HUES48 (cell line): ENCODE measurements around the gene SLC44A3.

Source experiments
- H3K27ac ChIP-seq: one replicate; pipeline ENCODE4 v1.7.0; 2013; ENCODE audit warnings: low read depth, low read length, inconsistent platforms
- H3K27me3 ChIP-seq: 2 replicates; pipeline ENCODE4 v1.6.1; 2013; ENCODE audit warnings: mild to moderate bottlenecking, low read length; ENCODE audit not compliant: control insufficient read depth, insufficient read depth
- H3K36me3 ChIP-seq: 2 replicates; pipeline ENCODE4 v1.6.1; 2013; ENCODE audit warnings: low read length; ENCODE audit not compliant: control insufficient read depth, insufficient read depth
- H3K4me1 ChIP-seq: 2 replicates; pipeline ENCODE4 v1.6.1; 2013; ENCODE audit warnings: mild to moderate bottlenecking, low read length; ENCODE audit not compliant: control insufficient read depth, insufficient read depth
- H3K4me3 ChIP-seq: 2 replicates; pipeline ENCODE4 v1.5.1; 2013; ENCODE audit warnings: mild to moderate bottlenecking, low read depth, low read length
- H3K9ac ChIP-seq: 2 replicates; pipeline ENCODE4 v1.6.1; 2013; ENCODE audit warnings: mild to moderate bottlenecking, low read depth, low read length, moderate library complexity
- H3K9me3 ChIP-seq: 2 replicates; pipeline ENCODE4 v1.6.1; 2013; ENCODE audit warnings: low read length; ENCODE audit not compliant: control insufficient read depth, insufficient read depth

Gene SLC44A3

DNA sequence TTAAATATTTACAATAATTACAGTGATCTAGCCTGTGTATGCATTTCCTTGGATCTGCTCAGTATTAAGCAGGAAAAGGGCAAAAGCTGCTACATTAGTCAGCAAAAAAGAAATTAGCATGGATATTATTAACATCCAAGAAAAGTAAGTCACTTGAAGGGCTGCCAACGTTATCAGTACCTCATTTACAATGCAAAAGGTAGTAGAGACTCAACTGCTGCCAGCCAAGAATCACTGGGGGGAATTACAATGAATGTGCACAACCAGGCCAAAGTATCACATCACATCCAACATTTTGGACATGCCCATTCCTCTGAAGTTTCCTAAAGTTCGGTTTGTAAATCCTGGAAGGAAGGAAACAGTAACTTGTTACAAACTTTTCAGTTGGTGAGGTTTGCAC, 104.8 kb downstream of the SLC44A3 start:
- H3K27me3 ChIP-seq = no peaks in the 10 kb centered on the region
- peak overlapping the region; percentile 99 for H3K27ac ChIP-seq
- peaks cover 20% of the 10 kb centered on the region for H3K36me3 ChIP-seq
- no peaks in the 10 kb centered on the region for H3K9me3 ChIP-seq
- peak overlapping the region; percentile 74 for H3K4me3 ChIP-seq
- peak overlapping the region; percentile 91 for H3K9ac ChIP-seq
- H3K4me1 ChIP-seq = peaks cover 57% of the 10 kb centered on the region

DNA sequence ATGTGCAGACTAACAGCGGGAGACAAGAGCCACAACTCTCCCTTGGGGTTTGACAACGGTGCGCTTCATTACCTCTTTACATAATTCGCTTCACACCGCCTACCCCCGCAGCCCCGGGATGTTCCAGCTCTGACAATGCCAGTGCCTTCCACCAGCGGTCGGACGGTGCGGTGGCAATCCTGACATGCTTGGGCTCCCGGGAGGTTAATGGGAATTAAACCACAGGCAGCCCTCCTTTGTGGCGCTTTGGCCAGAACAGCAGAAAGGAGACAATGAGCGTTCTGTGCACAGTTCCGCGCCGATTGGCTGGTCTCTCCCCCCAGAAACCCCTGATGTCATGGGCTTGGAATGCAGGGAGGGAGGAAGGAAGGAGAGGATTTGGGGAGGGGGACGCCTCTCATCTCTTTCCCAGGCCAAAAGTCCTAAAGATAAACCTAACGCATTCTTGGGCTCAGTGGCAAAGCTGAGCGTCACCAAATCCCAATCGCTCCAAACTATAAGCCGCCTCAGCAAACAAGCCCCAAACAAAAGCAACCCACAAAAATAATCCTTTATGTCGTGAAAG, 105.5 kb downstream of the SLC44A3 start:
- peak overlapping the region; percentile 91 for H3K9ac ChIP-seq
- H3K4me3 ChIP-seq = peak overlapping the region; percentile 74
- H3K27me3 ChIP-seq = no peaks in the 10 kb centered on the region
- peaks cover 20% of the 10 kb centered on the region for H3K36me3 ChIP-seq
- H3K4me1 ChIP-seq = peaks cover 53% of the 10 kb centered on the region
- H3K27ac ChIP-seq = peak overlapping the region; percentile 99
- no peaks in the 10 kb centered on the region for H3K9me3 ChIP-seq

- Histone ChIP-seq H3K27me3 (no peaks in the 10 kb centered on the region), H3K9ac (peak overlapping the region; percentile 91), H3K4me1 (peaks cover 53% of the 10 kb centered on the region), H3K9me3 (no peaks in the 10 kb centered on the region), H3K27ac (peak overlapping the region; percentile 99), H3K36me3 (peaks cover 20% of the 10 kb centered on the region), H3K4me3 (peak overlapping the region; percentile 74)
These were observed 106.2 kb downstream of the SLC44A3 start for GRCh38 chr1:94926126-94926914.

DNA sequence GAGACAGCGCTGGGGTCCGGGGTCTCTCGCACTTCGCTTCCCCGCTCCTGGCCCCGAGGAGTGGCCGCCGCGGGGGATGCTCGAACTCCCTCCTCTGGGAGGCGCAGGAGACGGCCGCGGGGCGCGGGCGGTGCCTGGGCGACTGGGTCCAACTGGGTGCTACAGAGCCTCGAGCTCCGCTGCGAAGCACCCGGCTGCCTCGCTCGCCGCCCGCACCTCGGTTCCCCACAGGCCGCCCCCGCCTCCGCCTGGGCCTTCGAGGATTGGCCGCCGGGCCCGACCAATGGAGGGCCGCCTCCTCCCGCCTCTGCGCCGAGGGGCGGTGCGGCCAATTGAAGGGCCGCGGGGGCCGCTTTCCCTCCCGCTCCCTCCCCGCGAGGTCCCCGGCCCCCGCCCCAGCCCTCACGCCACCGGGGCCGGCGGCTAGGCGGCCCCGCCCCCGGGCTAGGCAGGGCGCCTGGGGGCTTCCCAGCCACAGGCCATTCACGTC, 106.8 kb downstream of the SLC44A3 start, which contains the start of gene CNN3:
Gene CNN3 (minus strand): TSS at position 196 of the 490 bp plus-strand sequence. CDS start 216 bp downstream, outside the sequence.
- Histone ChIP-seq H3K9ac (peak within 1 kb of the TSS; percentile 91), H3K27ac (peak within 1 kb of the TSS; percentile 99), H3K9me3 (no peaks in the 10 kb centered on the region), H3K4me3 (peak within 1 kb of the TSS; percentile 74), H3K27me3 (no peaks in the 10 kb centered on the region), H3K4me1 (peaks cover 50% of the 10 kb centered on the region), H3K36me3 (peaks cover 16% of the 10 kb centered on the region)

DNA sequence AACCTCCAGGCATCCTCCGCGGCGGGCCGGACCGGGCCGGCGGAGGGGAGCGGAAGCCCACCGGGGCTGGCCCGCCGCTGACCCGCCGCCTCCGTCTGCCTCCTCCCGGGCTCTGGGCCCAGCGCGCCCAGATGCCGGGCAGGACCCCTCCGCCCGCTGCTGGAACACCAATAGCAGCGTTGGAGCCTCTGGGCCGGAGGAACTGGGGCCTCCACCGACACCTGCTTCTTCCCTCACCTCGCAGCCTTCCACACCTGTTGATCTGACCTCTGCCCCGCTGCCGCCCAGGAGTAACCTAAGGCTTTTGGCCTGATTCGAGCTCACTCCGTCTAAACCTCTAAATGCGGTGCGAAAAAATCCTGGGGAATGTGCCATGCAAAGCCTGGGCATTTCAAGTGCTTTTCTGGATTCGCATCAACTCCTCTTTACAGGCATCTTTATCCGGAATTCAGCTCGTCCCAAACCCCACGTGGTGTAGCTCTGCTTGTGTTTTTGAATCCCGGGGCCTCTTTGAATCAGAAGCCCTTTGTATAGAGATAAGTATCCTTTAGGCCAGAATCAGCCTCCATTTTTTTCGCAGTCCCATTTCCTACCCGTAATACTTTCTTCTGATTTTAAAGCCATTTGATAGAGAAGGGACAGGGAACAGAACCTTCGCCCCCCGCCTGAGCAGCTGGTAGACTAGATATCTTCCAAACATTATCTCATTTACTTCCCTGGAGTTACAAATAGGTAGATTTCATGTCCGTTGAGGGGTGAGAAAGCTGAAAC, 107.4 kb downstream of the SLC44A3 start:
- H3K4me3 ChIP-seq = peak overlapping the region; percentile 56
- no peaks in the 10 kb centered on the region for H3K9me3 ChIP-seq
- H3K4me1 ChIP-seq = peaks cover 45% of the 10 kb centered on the region
- H3K36me3 ChIP-seq = peaks cover 14% of the 10 kb centered on the region
- no peaks in the 10 kb centered on the region for H3K27me3 ChIP-seq
- peak overlapping the region; percentile 68 for H3K9ac ChIP-seq
- H3K27ac ChIP-seq = peak overlapping the region; percentile 88

DNA sequence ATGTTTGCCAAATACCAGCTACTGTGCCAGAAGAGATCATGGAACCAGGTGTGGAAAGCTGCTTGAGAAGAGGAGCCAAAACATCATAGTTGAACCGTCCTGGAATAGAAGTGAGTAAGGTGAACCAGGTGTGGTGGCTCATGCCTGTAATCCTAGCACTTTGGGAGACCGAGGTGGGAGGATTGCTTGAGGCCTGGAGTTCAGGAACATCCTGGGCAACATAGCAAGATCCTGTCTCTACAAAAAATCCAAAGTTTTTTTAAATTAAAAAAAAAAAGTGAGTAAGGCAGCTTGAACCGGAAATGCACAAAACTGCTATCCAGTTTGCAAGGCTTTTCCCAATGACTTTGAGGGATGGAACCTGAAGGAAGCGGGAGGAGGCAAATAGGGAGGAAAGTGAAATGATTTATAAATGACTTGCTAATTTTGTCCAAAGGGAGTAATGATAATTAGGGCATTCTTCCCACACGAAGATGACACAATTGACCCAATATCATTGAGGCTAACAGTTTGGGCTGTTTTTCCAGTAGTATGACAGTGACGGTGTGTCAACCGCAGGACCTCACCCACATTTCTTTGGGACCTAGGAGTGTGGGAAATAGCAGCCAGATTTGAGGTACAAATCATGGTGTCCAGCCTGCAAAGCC, 108.3 kb downstream of the SLC44A3 start:
- H3K27me3 ChIP-seq = no peaks in the 10 kb centered on the region
- no peaks in the 10 kb centered on the region for H3K9me3 ChIP-seq
- peak overlapping the region; percentile 56 for H3K4me3 ChIP-seq
- H3K9ac ChIP-seq = peak overlapping the region; percentile 68
- H3K36me3 ChIP-seq = peaks cover 8% of the 10 kb centered on the region
- peaks cover 37% of the 10 kb centered on the region for H3K4me1 ChIP-seq
- peak overlapping the region; percentile 88 for H3K27ac ChIP-seq

DNA sequence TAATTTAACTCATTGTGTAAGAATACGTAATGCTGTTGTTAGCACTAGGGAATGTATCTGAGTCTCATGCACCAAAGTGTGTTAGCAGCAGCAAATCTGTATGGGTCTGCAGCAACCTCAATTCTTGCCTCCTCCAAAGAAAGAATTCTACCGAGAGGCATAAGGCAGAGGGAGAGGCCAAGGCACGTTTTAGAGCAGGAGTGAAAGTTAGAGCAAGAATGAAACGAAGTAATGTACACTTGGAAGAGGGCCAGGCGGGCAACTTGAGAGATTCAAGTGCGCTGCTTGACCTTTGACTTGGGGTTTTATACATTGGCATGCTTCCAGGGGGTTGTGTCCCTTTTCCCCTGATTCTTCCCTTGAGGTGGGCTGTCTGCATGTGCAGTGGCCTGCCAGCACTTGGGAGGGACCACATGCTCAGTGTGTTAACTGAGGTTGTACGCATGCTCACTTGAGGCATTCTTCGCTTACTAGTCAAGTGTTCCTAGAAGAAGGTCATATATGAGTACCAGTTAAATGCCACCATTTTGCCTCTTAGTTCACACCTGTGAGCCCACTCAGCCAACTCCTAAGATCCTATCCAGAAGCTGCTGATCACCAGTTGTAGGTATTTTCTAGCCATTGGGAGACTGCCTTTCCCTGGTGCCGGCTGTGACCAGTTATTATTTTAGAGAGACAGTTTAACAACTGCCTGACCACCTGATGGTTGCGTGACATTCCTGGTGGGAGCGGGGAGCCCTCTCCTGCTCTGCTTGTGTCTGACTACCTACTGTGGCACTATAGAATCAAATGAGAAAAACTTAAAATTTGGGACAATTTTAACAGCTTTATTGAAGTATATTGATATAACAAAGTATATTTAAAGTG, 109.4 kb downstream of the SLC44A3 start:
- Histone ChIP-seq H3K4me1 (peaks cover 28% of the 10 kb centered on the region), H3K4me3 (no peak overlapping the region), H3K9ac (no peak overlapping the region), H3K27ac (no peak overlapping the region), H3K36me3 (0 out of 2 replicates have a peak, but pooled peaks cover 3% of the 10 kb centered on the region), H3K27me3 (no peaks in the 10 kb centered on the region), H3K9me3 (no peaks in the 10 kb centered on the region)

DNA sequence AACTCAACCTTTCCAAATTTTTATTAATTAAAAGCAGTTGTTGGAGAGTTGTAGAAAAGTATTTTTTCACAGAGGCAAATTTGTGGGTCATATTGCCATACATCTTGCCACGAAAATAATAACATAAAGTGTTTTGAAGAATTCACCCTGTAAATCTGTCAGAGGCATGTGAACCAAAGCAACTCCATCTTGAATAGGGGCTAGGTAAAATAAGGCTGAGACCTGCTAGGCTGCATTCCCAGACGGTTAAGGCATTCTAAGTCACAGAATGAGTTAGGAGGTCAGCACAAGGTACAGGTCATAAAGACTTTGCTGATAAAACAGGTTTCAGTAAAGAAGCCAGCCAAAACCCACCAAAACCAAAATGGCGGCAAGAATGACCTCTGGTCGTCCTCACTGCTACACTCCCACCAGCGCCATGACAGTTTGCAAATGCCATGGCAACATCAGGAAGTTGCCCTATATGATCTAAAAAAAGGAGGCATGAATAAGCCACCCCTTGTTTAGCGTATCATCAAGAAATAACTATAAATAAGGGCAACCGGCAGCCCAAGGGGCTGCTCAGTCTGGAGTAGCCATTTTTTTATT, 111.2 kb downstream of the SLC44A3 start:
- 0 out of 2 replicates have a peak, but pooled peaks cover 3% of the 10 kb centered on the region for H3K36me3 ChIP-seq
- no peak overlapping the region for H3K27ac ChIP-seq
- peaks cover 38% of the 10 kb centered on the region for H3K4me1 ChIP-seq
- no peak overlapping the region for H3K9ac ChIP-seq
- H3K27me3 ChIP-seq = no peaks in the 10 kb centered on the region
- no peak overlapping the region for H3K4me3 ChIP-seq
- H3K9me3 ChIP-seq = no peaks in the 10 kb centered on the region

GRCh38 chr1:94934551-94934950, 114.4 kb downstream of the SLC44A3 start:
- no peak overlapping the region for H3K4me3 ChIP-seq
- H3K27ac ChIP-seq = no peak overlapping the region
- H3K9me3 ChIP-seq = no peaks in the 10 kb centered on the region
- no peak overlapping the region for H3K9ac ChIP-seq
- no peaks in the 10 kb centered on the region for H3K27me3 ChIP-seq
- 0 out of 2 replicates have a peak, but pooled peaks cover 3% of the 10 kb centered on the region for H3K36me3 ChIP-seq
- peaks cover 32% of the 10 kb centered on the region for H3K4me1 ChIP-seq
